GM21737 (cell line): ENCODE data around the gene INPP5F.

ENCODE experiments used
- ATAC-seq: cut with Tn5 transposase; IDR thresholded peaks from one replicate; pipeline ENCODE4 v1.9.1; 2021; ENCODE audit warnings: mild to moderate bottlenecking, moderate library complexity; ENCODE audit not compliant: unreplicated experiment

INPP5F gene

DNA sequence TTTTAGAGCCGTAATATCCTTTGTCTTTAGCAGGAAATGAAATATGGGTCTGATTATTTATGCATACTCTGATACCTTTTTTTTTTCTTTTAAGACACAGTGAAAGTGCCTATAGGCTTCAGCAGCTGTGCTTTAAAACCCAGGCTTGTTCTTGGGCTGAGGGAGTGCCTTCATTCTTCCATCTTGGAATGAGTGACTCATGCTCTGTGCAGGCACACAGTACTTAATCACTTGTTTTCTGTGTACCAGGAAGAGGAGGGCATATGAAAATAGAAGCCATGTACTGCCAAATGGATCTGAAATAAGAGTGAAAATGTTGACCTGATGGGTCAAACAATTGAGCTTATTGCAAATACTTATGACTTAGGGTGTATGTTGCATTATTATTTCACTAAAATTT is 12.0 kb downstream of the INPP5F start:
- no peak for ATAC-seq

DNA sequence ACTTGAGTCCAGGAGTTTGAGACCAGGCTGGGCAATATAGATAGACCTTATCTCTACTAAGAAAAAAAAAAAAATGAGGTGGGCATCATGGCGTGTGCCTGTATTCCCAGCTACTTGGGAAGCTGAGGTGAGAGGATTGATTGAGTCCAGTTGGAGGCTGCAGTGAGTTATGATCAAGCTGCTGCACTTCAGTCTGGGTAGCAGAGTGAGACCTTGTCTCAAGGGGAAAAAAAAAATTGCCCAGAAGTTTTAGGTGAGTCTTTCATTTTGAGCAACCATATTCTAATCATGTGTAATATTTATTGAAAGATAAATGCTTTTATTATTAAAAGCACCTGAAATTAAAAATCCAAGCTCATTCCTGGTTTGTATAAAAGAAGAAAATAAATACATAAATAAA is 13.1 kb downstream of the INPP5F start:
- ATAC-seq = no peak

DNA sequence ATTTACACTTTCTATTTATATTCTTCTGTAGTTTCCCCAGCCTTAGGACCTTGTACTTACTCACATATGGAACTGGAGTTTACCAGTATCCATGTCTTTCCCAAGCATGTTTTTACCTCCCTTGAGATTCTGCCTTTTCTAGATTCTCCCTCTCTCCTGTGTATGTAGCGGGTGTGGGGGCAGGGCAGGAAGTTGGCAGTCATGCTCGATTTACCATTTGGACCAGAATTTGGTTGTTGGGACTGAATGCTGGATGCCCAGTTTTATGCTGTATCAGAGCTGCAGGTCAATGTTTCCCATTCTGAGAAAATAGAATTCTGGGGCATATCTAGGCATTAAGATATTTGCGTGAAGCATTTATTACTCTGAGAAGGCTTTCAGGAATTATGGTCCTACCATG is 14.2 kb downstream of the INPP5F start:
- ATAC-seq = no peak

DNA sequence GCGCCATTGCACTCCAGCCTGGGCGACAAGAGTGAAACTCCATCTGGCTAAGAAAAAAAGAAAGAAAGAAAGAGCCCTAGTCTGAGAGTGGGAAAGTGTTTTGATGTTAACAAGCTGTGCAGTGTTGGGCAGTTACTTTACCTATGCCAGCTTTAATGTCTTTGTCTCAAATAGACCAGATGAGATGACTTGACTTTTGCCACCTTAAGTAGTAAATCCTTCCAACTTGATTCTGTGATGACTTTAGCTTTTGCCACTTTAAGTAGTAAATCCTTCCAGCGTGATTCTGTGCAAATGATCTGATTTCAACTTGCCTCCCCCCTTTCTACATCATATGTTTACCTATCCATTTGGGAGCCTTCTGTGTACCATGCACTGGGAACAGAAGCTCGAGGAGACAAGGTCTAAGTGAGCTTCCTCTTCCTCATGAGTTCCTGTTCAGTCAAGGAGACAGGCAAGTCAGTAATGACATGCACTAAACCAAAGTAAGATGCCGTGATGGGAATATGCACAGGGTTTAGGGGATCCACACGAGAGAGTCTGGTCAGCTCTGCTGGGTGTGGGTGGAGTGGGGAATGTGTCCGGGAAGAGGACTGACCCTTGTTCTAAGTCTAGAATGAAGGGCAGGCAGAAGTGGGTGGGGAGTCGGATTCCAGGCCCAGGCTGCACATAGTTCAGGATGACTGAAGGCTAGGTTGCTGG is 17.2 kb downstream of the INPP5F start:
- ATAC-seq = no peak

DNA sequence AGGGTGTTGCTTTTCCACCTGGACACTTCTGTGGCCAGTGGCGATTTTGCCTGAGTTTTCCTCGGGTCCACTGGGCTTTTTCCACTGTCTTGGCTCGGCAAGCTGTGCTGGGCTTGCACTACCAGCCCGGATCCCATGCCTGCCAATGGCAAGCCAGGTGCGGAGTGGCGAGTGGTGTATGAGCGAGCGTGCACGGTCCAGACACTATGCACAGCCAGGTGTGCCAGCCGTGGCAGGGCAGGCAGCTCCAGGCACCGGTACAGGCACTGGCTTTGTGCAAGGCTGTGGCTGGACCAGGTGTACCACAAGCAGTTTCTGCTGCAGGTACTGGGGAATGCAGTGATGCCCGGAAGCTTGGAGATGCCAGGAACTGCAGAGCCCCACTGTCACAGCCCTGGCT is 22.1 kb downstream of the INPP5F start:
- ATAC-seq = no peak

DNA sequence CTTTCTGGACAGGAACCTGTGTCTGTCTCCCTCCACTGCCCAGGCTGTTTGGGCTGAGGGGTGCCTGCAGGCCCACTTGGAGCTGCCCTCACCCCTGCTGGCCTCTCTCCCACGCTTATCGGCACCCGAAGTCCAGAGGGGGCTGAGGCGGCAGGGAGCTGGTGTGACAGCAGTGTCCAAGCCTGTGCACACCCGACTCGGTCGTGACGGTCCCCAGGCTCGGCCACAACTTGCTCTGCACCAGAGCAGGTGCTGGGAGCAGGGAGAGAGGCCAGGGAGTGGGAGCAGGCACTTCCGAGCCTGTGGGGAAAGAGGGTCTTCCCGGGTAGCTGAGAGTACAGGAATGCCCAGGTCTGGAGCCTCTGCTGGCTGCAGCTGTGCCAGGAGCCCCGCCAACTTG is 23.0 kb downstream of the INPP5F start:
- ATAC-seq = no peak

DNA sequence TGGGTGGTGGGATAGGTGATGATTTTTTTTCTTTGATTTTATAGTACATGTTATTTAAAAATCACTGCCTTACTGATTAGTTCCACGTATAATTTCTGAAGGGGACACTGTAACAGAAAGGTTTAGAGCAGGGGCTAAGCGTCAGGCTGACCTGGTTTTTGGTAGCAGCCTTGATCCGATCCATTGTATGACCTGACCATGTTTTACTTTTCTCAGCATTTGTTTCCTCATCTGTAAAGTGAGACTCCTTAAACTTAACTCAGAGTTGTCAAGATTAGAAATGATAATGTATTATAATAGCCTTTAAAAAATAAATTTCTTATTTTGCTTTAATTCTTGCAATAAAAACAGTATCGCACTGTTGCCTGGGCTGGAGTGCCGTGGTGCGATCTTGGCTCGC is 23.6 kb downstream of the INPP5F start:
- ATAC-seq = no peak

DNA sequence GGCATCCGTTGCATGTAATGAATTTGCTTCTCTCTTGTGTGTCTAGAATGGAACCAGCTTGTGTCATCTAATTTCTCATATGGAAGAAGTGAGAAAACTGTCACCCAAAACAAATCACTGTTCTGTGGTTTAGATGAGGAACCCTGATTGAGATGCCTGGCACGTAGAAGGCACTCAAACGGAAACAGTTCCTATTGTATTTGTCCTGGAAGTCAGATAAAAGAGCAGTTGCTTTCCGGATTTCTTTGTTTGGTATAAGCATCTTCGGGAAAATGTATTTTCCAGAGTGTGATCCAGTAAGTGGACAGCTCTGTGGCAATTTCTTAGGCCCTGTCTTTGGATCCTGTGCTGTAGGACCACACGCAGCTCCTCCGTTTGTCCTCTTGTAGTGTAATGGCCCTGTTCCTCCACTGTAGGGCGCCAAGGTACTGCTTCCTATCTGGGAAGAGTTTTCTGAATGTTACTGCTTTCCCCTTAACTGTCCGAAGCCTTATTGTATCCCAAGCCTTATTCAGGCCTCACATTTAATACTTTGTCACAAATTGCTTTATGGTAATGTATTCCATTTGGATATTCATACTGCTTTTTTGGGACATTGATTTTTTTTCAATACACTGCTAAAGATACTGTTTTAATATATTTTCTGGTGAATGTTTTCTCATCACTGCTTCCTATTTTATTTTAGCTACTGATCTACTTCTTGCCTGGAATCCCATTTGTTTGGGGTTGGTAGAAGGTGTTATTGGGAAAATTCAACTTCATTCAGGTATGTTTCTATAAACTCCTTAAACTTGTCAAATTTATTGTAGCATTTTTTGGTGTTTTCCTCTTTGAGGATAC is 24.8 kb downstream of the INPP5F start:
- ATAC-seq = peak; percentile 87

DNA sequence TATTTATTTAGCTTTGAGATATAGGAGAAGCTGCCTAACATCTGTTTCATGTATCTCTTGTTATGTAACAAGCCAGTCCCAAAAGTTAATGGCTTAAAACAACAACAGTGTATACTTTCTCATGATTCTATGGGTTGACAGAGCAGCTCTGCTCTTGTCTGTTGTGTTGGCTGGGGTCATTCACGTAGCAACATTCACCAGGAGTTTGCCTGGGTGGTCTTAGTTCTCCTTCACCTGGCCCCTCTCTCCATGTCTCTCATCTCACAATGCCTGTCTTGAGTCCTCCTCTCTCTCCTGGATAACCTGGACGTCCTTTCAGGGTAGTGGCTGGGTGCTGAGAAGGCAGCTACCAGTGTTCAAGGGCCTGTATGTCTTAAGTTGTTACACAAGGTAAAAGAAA is 27.5 kb downstream of the INPP5F start:
- no peak for ATAC-seq

DNA sequence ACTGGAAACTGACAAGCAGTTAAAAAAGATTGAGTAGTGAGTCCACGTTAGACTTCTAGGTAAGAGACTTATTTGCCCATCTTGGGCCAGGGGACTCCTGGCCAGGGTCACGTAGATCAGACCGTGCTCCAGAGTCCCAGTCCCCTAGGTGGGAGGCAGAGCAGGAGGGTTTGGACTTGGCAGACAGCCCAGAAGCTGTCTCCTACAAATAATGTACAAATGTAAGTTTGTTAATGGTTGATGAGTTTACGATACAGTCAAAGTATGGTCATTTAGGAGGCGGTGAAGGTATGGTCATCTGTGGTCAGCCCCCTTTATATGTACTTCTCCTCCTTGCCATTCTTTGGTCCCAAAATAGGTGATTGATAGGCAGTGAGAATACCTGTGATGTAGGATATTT is 28.2 kb downstream of the INPP5F start:
- ATAC-seq = no peak

DNA sequence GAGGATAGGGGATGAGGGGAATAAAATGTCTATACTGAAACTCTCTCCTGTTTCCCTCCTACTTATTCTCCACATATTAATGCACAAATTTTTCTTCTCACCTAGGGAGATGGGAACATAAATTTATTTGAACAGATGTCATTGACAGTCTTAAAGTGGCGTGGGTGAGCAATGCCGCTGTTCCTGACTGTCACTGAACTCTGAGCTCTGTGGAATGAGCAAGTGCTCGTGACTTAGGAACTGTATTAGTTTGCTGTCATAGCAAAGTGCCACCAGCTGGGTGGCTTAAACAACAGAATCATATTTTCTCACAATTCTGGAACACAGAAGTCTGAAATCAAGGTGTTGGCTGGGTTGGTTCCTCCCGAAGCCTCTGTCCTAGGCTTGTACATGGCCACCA is 29.1 kb downstream of the INPP5F start:
- ATAC-seq = no peak

DNA sequence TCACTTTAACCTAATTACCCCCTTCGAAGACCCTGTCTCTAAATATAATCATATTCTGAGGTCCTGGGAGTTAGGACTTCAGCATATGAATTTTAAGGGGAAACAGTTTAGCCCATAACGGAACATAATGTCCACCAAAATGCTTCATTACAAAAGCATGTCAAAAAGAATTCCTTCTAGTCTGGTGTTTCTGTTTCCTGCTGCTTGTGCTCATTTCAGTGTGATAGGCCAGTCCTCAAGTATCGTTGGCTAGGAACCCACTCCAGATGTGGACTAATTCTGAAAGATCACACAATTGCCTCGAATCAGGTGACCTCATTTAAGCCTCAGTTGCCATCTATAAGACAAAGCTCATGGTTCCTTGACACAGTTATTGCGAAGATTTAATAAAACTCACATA is 29.6 kb downstream of the INPP5F start:
- no peak for ATAC-seq

DNA sequence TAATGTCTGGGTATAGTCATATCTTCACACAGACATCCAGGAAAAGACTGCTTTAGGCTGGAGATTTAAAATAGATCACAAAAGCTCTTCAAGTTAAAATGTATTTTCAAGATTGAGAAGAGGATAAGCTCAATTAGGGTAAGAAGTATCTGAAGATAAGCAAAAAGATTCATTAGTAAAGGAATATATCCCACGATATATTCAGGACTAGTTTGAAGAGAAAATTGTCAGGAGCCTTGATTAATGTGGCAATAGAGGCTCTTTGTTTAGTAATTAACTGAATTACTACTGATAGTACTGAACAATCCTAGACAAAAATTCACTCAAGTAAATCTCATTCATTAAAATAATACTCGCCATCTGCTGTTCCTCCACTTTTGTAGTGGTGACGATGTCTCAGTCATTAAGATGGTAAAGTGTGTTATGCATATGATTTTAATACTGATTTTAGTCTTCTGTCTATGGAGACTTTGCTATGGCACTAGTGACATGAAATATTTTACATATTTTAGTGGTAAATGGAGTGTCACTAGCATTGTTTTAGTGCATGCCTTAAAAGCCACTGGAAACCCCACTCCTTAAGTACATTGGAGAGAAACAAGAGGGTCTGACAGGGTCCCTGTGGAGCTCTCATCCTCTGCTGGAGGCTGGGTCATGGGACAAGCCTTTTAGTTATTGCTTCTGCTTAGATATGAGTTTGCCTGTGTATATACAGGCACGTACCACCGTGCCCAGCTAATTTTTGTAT is 32.8 kb downstream of the INPP5F start:
- ATAC-seq = no peak

DNA sequence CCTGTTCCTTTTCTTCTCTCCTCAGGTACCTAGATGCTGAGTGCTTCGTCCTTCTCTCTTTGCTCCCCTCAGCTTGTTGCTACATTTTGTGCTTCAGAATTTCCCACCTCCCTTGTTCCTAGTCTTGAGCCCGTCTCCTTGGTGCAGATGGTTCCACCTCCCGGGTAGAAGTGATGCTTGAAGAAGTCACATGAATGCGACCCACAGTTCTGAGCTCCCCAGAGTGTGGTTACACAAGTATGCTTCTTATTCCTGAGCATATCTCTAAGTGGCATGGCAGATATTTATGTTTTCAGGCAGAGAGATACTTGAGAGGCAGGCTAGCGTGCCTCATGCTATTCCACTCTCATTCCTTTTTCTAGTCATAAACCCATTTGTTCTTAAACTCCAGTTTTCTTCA is 34.0 kb downstream of the INPP5F start:
- ATAC-seq = no peak

DNA sequence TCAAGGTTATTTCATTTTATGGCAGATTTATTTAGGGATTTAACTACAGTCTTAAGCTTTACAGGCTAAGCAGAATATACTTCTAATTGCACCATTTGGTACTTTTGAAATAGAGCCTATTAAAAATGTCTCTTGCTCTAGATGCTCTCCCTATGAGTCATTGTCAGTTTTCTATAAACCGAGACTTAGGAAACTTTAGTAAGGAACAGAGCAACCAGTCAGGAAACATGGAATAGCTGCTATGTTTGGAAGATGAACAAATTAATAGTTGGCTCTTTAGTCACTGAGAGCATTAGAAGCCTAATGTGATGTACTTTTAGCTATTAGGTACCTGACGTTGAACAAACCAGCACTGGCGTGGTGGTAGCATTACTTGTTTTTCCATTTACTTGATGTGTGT is 35.3 kb downstream of the INPP5F start:
- ATAC-seq = no peak

DNA sequence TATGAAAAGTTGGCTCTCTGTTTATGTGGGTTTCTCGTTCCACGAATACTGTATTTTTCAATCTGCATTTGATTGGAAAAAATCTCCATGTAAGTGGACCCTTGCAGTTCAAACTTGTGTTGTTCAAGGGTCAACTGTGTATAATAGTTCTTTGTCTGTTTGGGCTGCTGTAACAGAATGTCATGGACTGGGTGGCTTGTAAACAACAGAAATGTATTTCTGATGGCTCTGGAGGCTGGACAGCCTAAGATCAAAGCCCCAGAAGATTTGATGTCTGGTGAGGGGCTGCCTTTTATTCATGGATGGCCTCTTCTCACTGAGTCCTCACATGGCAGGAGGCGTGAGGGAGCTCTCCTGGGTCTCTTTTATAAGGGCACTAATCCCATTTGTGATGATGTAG is 36.2 kb downstream of the INPP5F start:
- no peak for ATAC-seq

DNA sequence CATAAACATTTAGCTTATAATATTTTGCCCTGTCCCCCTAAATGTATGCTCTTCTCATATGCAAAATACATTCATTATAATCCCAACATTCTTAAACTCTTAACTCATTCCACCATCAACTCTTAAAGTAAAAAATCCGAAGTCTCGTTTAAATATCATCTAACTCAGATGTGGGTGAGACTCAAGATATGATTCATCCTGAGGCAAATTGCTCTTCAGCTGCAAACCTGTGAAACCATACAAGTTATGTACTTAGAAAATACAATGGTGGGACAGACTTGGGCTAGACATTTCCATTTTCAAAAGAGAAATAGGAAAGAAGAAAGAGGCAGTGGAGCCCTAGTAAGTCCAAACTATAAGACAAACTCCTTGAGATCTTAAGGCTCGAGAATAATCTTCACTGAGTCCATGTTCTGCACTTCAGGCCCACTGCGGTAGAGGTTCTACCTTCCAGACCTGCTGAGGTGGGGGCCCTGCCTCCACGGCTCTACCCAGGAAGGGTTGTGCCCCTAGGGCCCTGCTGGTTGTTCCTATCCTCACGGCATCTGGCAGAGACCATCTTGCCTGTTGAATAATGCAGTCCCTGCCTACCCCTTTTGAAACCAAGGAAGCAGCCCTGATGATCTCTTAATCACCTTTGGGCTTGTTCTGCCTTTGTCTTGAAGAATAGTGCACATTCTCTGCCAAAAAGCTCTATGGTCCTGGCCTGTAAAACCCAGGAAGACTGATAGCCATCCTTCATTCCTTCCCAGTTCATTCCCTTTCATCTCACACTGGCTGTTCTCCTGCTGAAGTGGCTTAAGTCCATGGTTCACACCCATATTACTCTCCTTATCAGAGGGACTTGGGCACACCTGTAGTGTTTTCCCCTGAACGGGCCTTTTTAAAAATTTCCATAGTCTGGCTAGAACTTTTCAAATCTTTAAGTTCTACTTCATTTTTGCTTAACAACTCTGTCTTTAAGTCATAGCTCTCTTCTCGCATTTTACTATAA is 37.3 kb downstream of the INPP5F start:
- ATAC-seq = no peak

DNA sequence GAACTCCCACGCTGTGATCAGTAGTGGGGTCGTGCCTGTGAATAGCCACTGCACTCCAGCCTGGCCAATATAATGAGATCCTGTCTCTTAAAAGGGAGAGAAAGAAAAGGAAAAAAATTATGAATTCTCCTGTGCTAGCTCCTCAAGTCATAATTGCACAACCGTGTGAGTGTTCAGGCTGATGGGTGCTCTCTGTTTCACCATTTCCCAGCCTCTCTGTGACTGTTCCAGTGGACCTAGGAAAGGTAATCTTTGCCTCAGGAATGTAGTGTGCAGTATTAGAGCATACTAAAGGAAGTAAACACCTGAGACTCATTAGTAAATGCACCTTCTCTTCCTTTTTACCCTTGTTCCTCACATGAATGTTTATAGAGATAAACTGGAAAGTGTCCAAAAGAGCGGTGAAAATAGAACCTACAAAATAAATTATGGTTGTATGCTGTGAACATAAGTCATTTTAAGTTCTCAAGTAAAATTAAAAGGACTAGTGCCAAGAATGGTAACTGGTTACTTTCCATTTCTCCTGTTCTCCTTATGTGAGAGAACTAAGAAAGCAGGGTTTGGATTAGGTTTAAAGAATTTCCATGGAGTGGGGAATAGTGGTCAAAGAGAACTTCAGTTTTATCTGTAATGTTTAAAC is 42.7 kb downstream of the INPP5F start:
- no peak for ATAC-seq

DNA sequence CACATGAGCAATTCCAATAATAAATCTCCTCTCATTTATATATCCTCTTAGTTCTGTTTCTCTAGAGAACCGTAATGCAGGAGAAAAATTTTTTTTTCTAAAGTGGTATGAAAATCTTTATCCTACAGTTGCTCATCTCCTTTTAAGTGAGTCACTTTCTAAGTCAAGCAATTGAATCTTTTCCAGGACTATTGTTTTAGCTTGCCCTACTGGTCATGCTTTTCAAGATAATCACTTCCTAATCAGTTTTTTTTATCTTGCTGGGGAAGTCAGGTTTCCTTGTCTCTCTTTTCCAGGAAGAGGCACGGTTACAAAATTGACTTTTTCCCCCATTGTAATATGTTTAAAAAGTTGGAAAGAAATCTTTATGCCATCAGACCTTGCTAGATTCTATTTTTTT is 44.0 kb downstream of the INPP5F start:
- no peak for ATAC-seq

DNA sequence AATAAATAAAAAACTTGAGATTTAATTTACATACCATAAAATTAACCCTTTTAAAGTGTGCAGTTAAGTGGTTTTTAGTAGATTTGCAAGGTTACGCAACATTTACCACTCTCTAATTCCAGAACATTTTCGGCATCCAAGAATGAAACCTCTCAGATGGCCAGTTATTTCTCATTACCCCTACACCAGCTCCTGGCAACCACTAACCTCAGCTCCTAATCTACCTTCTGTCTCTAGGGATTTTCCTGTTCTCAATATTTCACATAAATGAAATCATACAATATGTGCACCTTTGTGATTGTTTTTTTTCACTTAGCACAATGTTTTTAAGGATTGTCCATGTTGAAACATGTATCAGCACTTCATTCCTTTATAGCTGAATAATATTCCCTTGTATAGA is 45.1 kb downstream of the INPP5F start:
- no peak for ATAC-seq
